ENCODE data around the gene MAPKAPK2.

GRCh38 chr1:206646504-206646903, 38.2 kb upstream of the MAPKAPK2 start:
- TF ChIP-seq ELF4 (IDR thresholded peaks at IDR 0.05): no peak
- no peak for TF ChIP-seq SP1 (IDR thresholded peaks at IDR 0.05)
- no peak for TF ChIP-seq L3MBTL2 (conservative IDR thresholded peaks at IDR 0.05)
- TF ChIP-seq ARNT (IDR thresholded peaks at IDR 0.05): no peak
- TF ChIP-seq FOXA1 (IDR thresholded peaks at IDR 0.05): no peak
- no peak for TF ChIP-seq BHLHE40 (IDR thresholded peaks at IDR 0.05; ENCODE audit: borderline replicate concordance)
- TF ChIP-seq TARDBP (IDR thresholded peaks at IDR 0.05): no peak
- no peak for TF ChIP-seq SUZ12 (IDR thresholded peaks at IDR 0.05)
- no peak for TF ChIP-seq CTBP1 (IDR thresholded peaks at IDR 0.05; ENCODE audit: borderline replicate concordance)
- no peak for TF ChIP-seq HDGF (IDR thresholded peaks at IDR 0.05; ENCODE audit: borderline replicate concordance)
- TF ChIP-seq ZNF384 (IDR thresholded peaks at IDR 0.05): no peak
- TF ChIP-seq NFRKB (IDR thresholded peaks at IDR 0.05): no peak
